GM19238 (cell line): ENCODE results near the gene LINC00237.

Experiments
- DNase-seq: peaks from one replicate; pipeline ENCODE4 v3.0.0; 2011; ENCODE audit warnings: low spot score; ENCODE audit not compliant: insufficient read length

The LINC00237 gene

GRCh38 chr20:21125849-21126580, 19.9 kb upstream of the LINC00237 start, which contains the start of gene KIZ:
TSS of gene KIZ (plus strand) at chr20:21126082. CDS start at chr20:21126116, 34 bp downstream.
- DNase-seq: peak; percentile 88

GRCh38 chr20:21125072-21125848, 19.1 kb upstream of the LINC00237 start:
- peak; percentile 39 for DNase-seq

- no peak for DNase-seq
Observed at GRCh38 chr20:21124190-21124589, 18.0 kb upstream of the LINC00237 start.

- DNase-seq: no peak
Observed at GRCh38 chr20:21118782-21119181, 12.6 kb upstream of the LINC00237 start.

- DNase-seq: no peak
Observed at GRCh38 chr20:21118138-21118537, 12.0 kb upstream of the LINC00237 start.

GRCh38 chr20:21117521-21117920, 11.4 kb upstream of the LINC00237 start:
- DNase-seq: no peak

GRCh38 chr20:21114584-21114983, 8.4 kb upstream of the LINC00237 start:
- no peak for DNase-seq

- no peak for DNase-seq
Observed at GRCh38 chr20:21113697-21114096, 7.5 kb upstream of the LINC00237 start.

- no peak for DNase-seq
Observed at GRCh38 chr20:21111416-21111815, 5.3 kb upstream of the LINC00237 start.

- no peak for DNase-seq
Observed at GRCh38 chr20:21110811-21111210, 4.7 kb upstream of the LINC00237 start.

GRCh38 chr20:21109144-21109543, 3.0 kb upstream of the LINC00237 start:
- DNase-seq: no peak

GRCh38 chr20:21105429-21106170, 558 bp downstream of the LINC00237 start:
- DNase-seq: no peak

GRCh38 chr20:21104921-21105320, 1.2 kb downstream of the LINC00237 start:
- no peak for DNase-seq

GRCh38 chr20:21104466-21104761, 1.7 kb downstream of the LINC00237 start:
- DNase-seq: no peak

- DNase-seq: no peak
Observed at GRCh38 chr20:21103582-21104465, 2.3 kb downstream of the LINC00237 start.

GRCh38 chr20:21102603-21103311, 3.4 kb downstream of the LINC00237 start:
- DNase-seq: no peak

- DNase-seq: no peak
Observed at GRCh38 chr20:21101932-21102575, 4.1 kb downstream of the LINC00237 start.

GRCh38 chr20:21101453-21101931, 4.7 kb downstream of the LINC00237 start:
- no peak for DNase-seq

- DNase-seq: no peak
Observed at GRCh38 chr20:21100578-21101452, 5.3 kb downstream of the LINC00237 start.
